ENCODE measurements around the gene MFAP4.

The MFAP4 gene

GRCh38 chr17:19386974-19387920, at the start of gene MFAP4:
Gene MFAP4 (minus strand): TSS chr17:19387190. CDS start chr17:19387155, 35 bp downstream.
- DNase-seq (ENCODE audit: extremely low spot score, insufficient read length, low read depth) (no peak), FAIRE-seq (no peak)

- DNase-seq (ENCODE audit: extremely low spot score, insufficient read length, low read depth) (no peak), FAIRE-seq (no peak)
These were observed 46.8 kb upstream of the MFAP4 start for GRCh38 chr17:19433727-19434340.

- FAIRE-seq (no peak), DNase-seq (ENCODE audit: extremely low spot score, insufficient read length, low read depth) (no peak)
These were observed 46.3 kb upstream of the MFAP4 start for GRCh38 chr17:19433255-19433654.

GRCh38 chr17:19431691-19432090, 44.7 kb upstream of the MFAP4 start:
- FAIRE-seq: no peak
- no peak for DNase-seq (ENCODE audit: extremely low spot score, insufficient read length, low read depth)

- DNase-seq (ENCODE audit: extremely low spot score, insufficient read length, low read depth): no peak
- no peak for FAIRE-seq
These were observed 39.6 kb upstream of the MFAP4 start for GRCh38 chr17:19426631-19427030.

GRCh38 chr17:19424934-19425868, 38.2 kb upstream of the MFAP4 start:
- DNase-seq (ENCODE audit: extremely low spot score, insufficient read length, low read depth): no peak
- FAIRE-seq: no peak

GRCh38 chr17:19421926-19422325, 34.9 kb upstream of the MFAP4 start:
- no peak for FAIRE-seq
- DNase-seq (ENCODE audit: extremely low spot score, insufficient read length, low read depth): no peak

GRCh38 chr17:19421219-19421618, 34.2 kb upstream of the MFAP4 start:
- DNase-seq (ENCODE audit: extremely low spot score, insufficient read length, low read depth) (no peak), FAIRE-seq (no peak)

GRCh38 chr17:19418251-19418992, 31.4 kb upstream of the MFAP4 start:
- FAIRE-seq (no peak), DNase-seq (ENCODE audit: extremely low spot score, insufficient read length, low read depth) (no peak)

GRCh38 chr17:19417611-19418010, 30.6 kb upstream of the MFAP4 start:
- DNase-seq (ENCODE audit: extremely low spot score, insufficient read length, low read depth) (no peak), FAIRE-seq (no peak)

GRCh38 chr17:19415806-19416775, 29.1 kb upstream of the MFAP4 start:
- DNase-seq (ENCODE audit: extremely low spot score, insufficient read length, low read depth): no peak
- no peak for FAIRE-seq

- FAIRE-seq (no peak), DNase-seq (ENCODE audit: extremely low spot score, insufficient read length, low read depth) (no peak)
These were observed 28.3 kb upstream of the MFAP4 start for GRCh38 chr17:19415311-19415710.

- no peak for FAIRE-seq
- no peak for DNase-seq (ENCODE audit: extremely low spot score, insufficient read length, low read depth)
These were observed 27.6 kb upstream of the MFAP4 start for GRCh38 chr17:19414396-19415280.

- no peak for DNase-seq (ENCODE audit: extremely low spot score, insufficient read length, low read depth)
- no peak for FAIRE-seq
These were observed 26.8 kb upstream of the MFAP4 start for GRCh38 chr17:19413761-19414160.

GRCh38 chr17:19412984-19413383, 26.0 kb upstream of the MFAP4 start:
- FAIRE-seq: no peak

GRCh38 chr17:19412510-19412909, 25.5 kb upstream of the MFAP4 start:
- DNase-seq (ENCODE audit: extremely low spot score, insufficient read length, low read depth) (no peak), FAIRE-seq (no peak)

More at GRCh38 chr17:19412984-19413383, 26.0 kb upstream of the MFAP4 start:
- DNase-seq (ENCODE audit: extremely low spot score, insufficient read length, low read depth): no peak

- no peak for DNase-seq (ENCODE audit: extremely low spot score, insufficient read length, low read depth)
- FAIRE-seq: no peak
These were observed 24.6 kb upstream of the MFAP4 start for GRCh38 chr17:19411631-19412030.
